C4-2B (cell line): ENCODE results near the gene EXOC6B.

Source experiments
- ZFX ChIP-seq: fragments of 450-650 bp; IDR thresholded peaks from 2 replicates; pipeline ENCODE4 v1.6.1; 2017
- TF ChIP-seq, protein P1 (sequence below): fragments of 450-650 bp; conservative IDR thresholded peaks from 2 replicates; pipeline ENCODE4 v1.5.1; 2017; ENCODE audit warnings: mild to moderate bottlenecking

- TF ChIP-seq, protein P1, sequence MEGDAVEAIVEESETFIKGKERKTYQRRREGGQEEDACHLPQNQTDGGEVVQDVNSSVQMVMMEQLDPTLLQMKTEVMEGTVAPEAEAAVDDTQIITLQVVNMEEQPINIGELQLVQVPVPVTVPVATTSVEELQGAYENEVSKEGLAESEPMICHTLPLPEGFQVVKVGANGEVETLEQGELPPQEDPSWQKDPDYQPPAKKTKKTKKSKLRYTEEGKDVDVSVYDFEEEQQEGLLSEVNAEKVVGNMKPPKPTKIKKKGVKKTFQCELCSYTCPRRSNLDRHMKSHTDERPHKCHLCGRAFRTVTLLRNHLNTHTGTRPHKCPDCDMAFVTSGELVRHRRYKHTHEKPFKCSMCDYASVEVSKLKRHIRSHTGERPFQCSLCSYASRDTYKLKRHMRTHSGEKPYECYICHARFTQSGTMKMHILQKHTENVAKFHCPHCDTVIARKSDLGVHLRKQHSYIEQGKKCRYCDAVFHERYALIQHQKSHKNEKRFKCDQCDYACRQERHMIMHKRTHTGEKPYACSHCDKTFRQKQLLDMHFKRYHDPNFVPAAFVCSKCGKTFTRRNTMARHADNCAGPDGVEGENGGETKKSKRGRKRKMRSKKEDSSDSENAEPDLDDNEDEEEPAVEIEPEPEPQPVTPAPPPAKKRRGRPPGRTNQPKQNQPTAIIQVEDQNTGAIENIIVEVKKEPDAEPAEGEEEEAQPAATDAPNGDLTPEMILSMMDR, result no peak
- TF ChIP-seq ZFX, result no peak
These were observed 242.5 kb downstream of the EXOC6B start for GRCh38 chr2:72583376-72583775.
